ENCODE results near the gene COG7. TPM values are rescaled to one million over a fixed set of nuclear protein-coding genes. Genes with fewer than 3 reads are reported as not detected.

Gene COG7
- total RNA-seq, 3 donors from 2014 or later = 25.4 to 40.5 (median 32.6) TPM

- DNase-seq (peak; percentile 44 to 78 (median 63)), ATAC-seq (peak; percentile 91)
- Histone ChIP-seq H3K4me3 (no peak overlapping the region), H3K36me3 (ENCODE audit: low read depth) (no peaks in the 10 kb centered on the region), H3K4me1 (ENCODE audit: low read depth) (peaks cover 3% of the 10 kb centered on the region), H3K9me3 (no peaks in the 10 kb centered on the region)
- TF ChIP-seq CTCF (IDR thresholded peaks at IDR 0.05) = no peak
- intact Hi-C loops (cut with DNase I, micrococcal nuclease) = no loop called here
Observed at GRCh38 chr16:23433261-23433920, 19.6 kb downstream of the COG7 start.

GRCh38 chr16:23432176-23433128 is 20.5 kb downstream of the COG7 start:
- no peak for TF ChIP-seq CTCF (IDR thresholded peaks at IDR 0.05)
- Histone ChIP-seq H3K4me1 (ENCODE audit: low read depth) (peaks cover 3% of the 10 kb centered on the region), H3K9me3 (no peaks in the 10 kb centered on the region), H3K36me3 (ENCODE audit: low read depth) (no peaks in the 10 kb centered on the region), H3K4me3 (no peak overlapping the region)
- no peak for DNase-seq
- intact Hi-C loops (cut with DNase I, micrococcal nuclease) = no loop called here
- no peak for ATAC-seq

GRCh38 chr16:23428351-23428750 is 24.6 kb downstream of the COG7 start:
- no peaks in the 10 kb centered on the region for H3K36me3 ChIP-seq (ENCODE audit: low read depth)
- peaks cover 16% of the 10 kb centered on the region for H3K4me1 ChIP-seq (ENCODE audit: low read depth)
- TF ChIP-seq CTCF (IDR thresholded peaks at IDR 0.05) = no peak
- H3K9me3 ChIP-seq = no peaks in the 10 kb centered on the region
- ATAC-seq (no peak), DNase-seq (no peak)
- intact Hi-C loops (cut with DNase I, micrococcal nuclease) = no loop called here
- H3K4me3 ChIP-seq = no peak overlapping the region

GRCh38 chr16:23424292-23424958 is 28.6 kb downstream of the COG7 start:
- H3K9me3 ChIP-seq = no peaks in the 10 kb centered on the region
- no peak for TF ChIP-seq CTCF (IDR thresholded peaks at IDR 0.05)
- intact Hi-C loops (cut with DNase I, micrococcal nuclease) = no loop called here
- ATAC-seq = peak; percentile 84
- H3K4me3 ChIP-seq = no peak overlapping the region
- H3K4me1 ChIP-seq (ENCODE audit: low read depth) = peaks cover 20% of the 10 kb centered on the region
- H3K36me3 ChIP-seq (ENCODE audit: low read depth) = no peaks in the 10 kb centered on the region
- peak; percentile 83 to 86 (median 83) for DNase-seq

GRCh38 chr16:23423496-23424049 is 29.4 kb downstream of the COG7 start:
- Histone ChIP-seq H3K9me3 (no peaks in the 10 kb centered on the region), H3K36me3 (ENCODE audit: low read depth) (no peaks in the 10 kb centered on the region), H3K4me1 (ENCODE audit: low read depth) (peaks cover 20% of the 10 kb centered on the region), H3K4me3 (no peak overlapping the region)
- intact Hi-C loops (cut with DNase I, micrococcal nuclease) = no loop called here
- TF ChIP-seq CTCF (IDR thresholded peaks at IDR 0.05) = no peak
- peak; percentile 59 to 85 (median 69) for DNase-seq
- peak; percentile 93 for ATAC-seq

All from mucosa of descending colon (tissue), 3 donors.